K562 (cell line): ENCODE results near the gene POLR1B. TPM values are rescaled to one million over a fixed set of nuclear protein-coding genes. Genes with fewer than 3 reads are reported as not detected.

Experiments
- FOXP4 ChIP-seq: sonication (generic); formaldehyde crosslinking; IDR thresholded peaks from 2 replicates; pipeline ENCODE4 v1.8.0; 2022; ENCODE audit warnings: mild to moderate bottlenecking, missing genetic modification reagents, borderline replicate concordance
- HIVEP1 ChIP-seq: fragments of 250-450 bp; sonication (Bioruptor Pico); IDR thresholded peaks from 2 replicates; pipeline ENCODE4 v1.4.0; 2020; ENCODE audit warnings: mild to moderate bottlenecking
- HNRNPK ChIP-seq: fragments of 200-400 bp; formaldehyde crosslinking; IDR thresholded peaks from one replicate; pipeline ENCODE4 v1.6.1; 2018; ENCODE audit warnings: mild to moderate bottlenecking, low read depth, low read length; ENCODE audit not compliant: poor library complexity, severe bottlenecking
- MCM3 ChIP-seq: fragments of 450-650 bp; IDR thresholded peaks from 2 replicates; pipeline ENCODE4 v1.6.1; 2016
- MXI1 ChIP-seq: IDR thresholded peaks from 2 replicates; pipeline ENCODE4 v1.6.1; 2011; ENCODE audit warnings: low read depth, mild to moderate bottlenecking, improper control_type of control experiment, low read length
- NCOA6 ChIP-seq: fragments of 450-650 bp; IDR thresholded peaks from 2 replicates; pipeline ENCODE4 v1.6.1; 2017; ENCODE audit warnings: mild to moderate bottlenecking
- NFATC3 ChIP-seq: fragments of 450-650 bp; IDR thresholded peaks from 2 replicates; pipeline ENCODE4 v1.6.1; 2017; ENCODE audit warnings: mild to moderate bottlenecking
- NKRF ChIP-seq: fragments of 450-650 bp; IDR thresholded peaks from 2 replicates; pipeline ENCODE4 v1.6.1; 2016; ENCODE audit warnings: borderline replicate concordance
- PKNOX1 ChIP-seq: fragments of 450-650 bp; IDR thresholded peaks from 2 replicates; pipeline ENCODE4 v1.6.1; 2016
- PYGO2 ChIP-seq: fragments of 450-650 bp; IDR thresholded peaks from 2 replicates; pipeline ENCODE4 v1.6.1; 2016; ENCODE audit warnings: mild to moderate bottlenecking, missing genetic modification characterization, moderate library complexity, missing compliant biosample characterization
- RERE ChIP-seq: sonication (generic); formaldehyde crosslinking; IDR thresholded peaks from 2 replicates; pipeline ENCODE4 v1.8.0; 2023; ENCODE audit warnings: missing genetic modification reagents, mild to moderate bottlenecking, borderline replicate concordance
- ZBTB34 ChIP-seq: fragments of 250-450 bp; sonication (Bioruptor Pico); IDR thresholded peaks from 2 replicates; pipeline ENCODE4 v1.8.0; 2021; ENCODE audit warnings: mild to moderate bottlenecking, moderate library complexity
- ZEB2 ChIP-seq: fragments of 450-650 bp; IDR thresholded peaks from 2 replicates; pipeline ENCODE4 v1.6.1; 2016
- ZNF12 ChIP-seq: sonication (generic); formaldehyde crosslinking; IDR thresholded peaks from 2 replicates; pipeline ENCODE4 v1.4.0; 2020; ENCODE audit warnings: mild to moderate bottlenecking, missing genetic modification reagents
- ZNF253 ChIP-seq: fragments of 250-450 bp; sonication (Bioruptor Pico); conservative IDR thresholded peaks from 2 replicates; pipeline ENCODE4 v1.6.1; 2021; ENCODE audit warnings: mild to moderate bottlenecking
- ZNF644 ChIP-seq: fragments of 200-800 bp; sonication (Bioruptor generic); IDR thresholded peaks from 2 replicates; pipeline ENCODE4 v1.6.1; 2016; ENCODE audit warnings: low read depth, missing genetic modification characterization, missing compliant biosample characterization
- polyA plus RNA-seq, 8 experiments: library from polyadenylated mRNA; depleted of rRNA in 4 of 8; stranded (reverse) in 5 of 8; unstranded in 3 of 8; fragments of >200 nt; fragmentation: Nextera tagmentation in 2 of 8; fragmentation: Illumina TruSeq in 1 of 8; extraction: Ambion mirVana in 2 of 8; extraction: Trizol in 1 of 8; gene quantifications; 2 replicates each; pipeline versions ENCODE4 v1.2.1 to v1.2.3, GENCODE V29; 2011 to 2014; ENCODE audit warnings: inconsistent platforms in 1 of 8, missing spikeins in 1 of 8
- total RNA-seq, 7 experiments: library from RNA; depleted of rRNA in 6 of 7; stranded (reverse); fragments of >200 nt in 6 of 7; fragmentation: Illumina TruSeq in 2 of 7; extraction: Trizol in 2 of 7; gene quantifications; 2 replicates each; pipeline versions ENCODE4 v1.2.1 to v1.2.3, GENCODE V29; 2011 to 2021; ENCODE audit warnings: low replicate concordance in 1 of 7

Gene POLR1B
- total and polyA plus RNA-seq, 9 of the 15 experiments (the other 6 are each of a cell fraction or from before 2014, with no cell fraction given): 19.8 to 55.1 (median 40.2) TPM

- TF ChIP-seq PKNOX1 (peak; percentile 80), HNRNPK (no peak), ZNF12 (CRISPR knock-in tag) (peak; percentile 77; the same call in 1 of the 2 replicates), NKRF (peak; percentile 20; the same call in 1 of the 2 replicates), MXI1 (peak; percentile 73; the same call in 1 of the 2 replicates), ZBTB34 (CRISPR knock-in tag) (no peak), FOXP4 (CRISPR knock-in tag) (peak; percentile 69; the same call in 1 of the 2 replicates), ZNF253 (CRISPR knock-in tag) (no peak), HIVEP1 (CRISPR knock-in tag) (no peak), ZNF644 (tag) (peak; percentile 53; the same call in 1 of the 2 replicates), ZEB2 (no peak), NCOA6 (no peak), PYGO2 (no peak), RERE (CRISPR knock-in tag) (no peak), MCM3 (no peak), NFATC3 (no peak)
These were observed 42.0 kb downstream of the POLR1B start, which contains the start of gene CHCHD5 (continued) for GRCh38 chr2:112584134-112584890.
